HL-60 (cell line): ENCODE data around the gene ZNHIT6.

Source experiments
- DNase-seq, 2 experiments: peaks; one replicate each; pipeline ENCODE4 v3.0.0-alpha.2; 2010 to 2020; ENCODE audit warnings: low read depth in 1 of 2, low spot score in 1 of 2
- H3K27ac ChIP-seq: fragments of 250-450 bp; sonication (Bioruptor Pico); replicated peaks from 2 replicates; pipeline ENCODE4 v1.5.1; 2020; ENCODE audit warnings: mild to moderate bottlenecking, moderate library complexity
- H3K27me3 ChIP-seq: fragments of 250-450 bp; sonication (Bioruptor Pico); 2 replicates; pipeline ENCODE4 v1.5.1; 2021; ENCODE audit warnings: mild to moderate bottlenecking, moderate library complexity; ENCODE audit not compliant: insufficient read depth, poor library complexity, severe bottlenecking
- H3K4me3 ChIP-seq: replicated peaks from 2 replicates; pipeline ENCODE4 v1.5.1; 2011; ENCODE audit warnings: mild to moderate bottlenecking, control low read depth, low read length; ENCODE audit not compliant: insufficient read depth
- CTCF ChIP-seq: IDR thresholded peaks from one replicate; pipeline ENCODE4 v1.5.1; 2011; ENCODE audit warnings: low read length, control low read depth, inconsistent platforms; ENCODE audit not compliant: insufficient read depth
- GABPA ChIP-seq: IDR thresholded peaks from 2 replicates; pipeline ENCODE4 v1.6.1; 2012; ENCODE audit warnings: low read depth
- POLR2AphosphoS5 ChIP-seq: IDR thresholded peaks from 2 replicates; pipeline ENCODE4 v1.6.1; 2012; ENCODE audit warnings: low read depth
- REST ChIP-seq: IDR thresholded peaks from 2 replicates; pipeline ENCODE4 v1.6.1; 2012; ENCODE audit warnings: low read depth; ENCODE audit not compliant: insufficient replicate concordance
- SPI1 ChIP-seq: IDR thresholded peaks from 2 replicates; pipeline ENCODE4 v1.6.1; 2012; ENCODE audit warnings: low read depth, mild to moderate bottlenecking, borderline replicate concordance

The ZNHIT6 gene

GRCh38 chr1:85623061-85623471 is 85.2 kb downstream of the ZNHIT6 start:
- TF ChIP-seq CTCF (no peak), REST (no peak), SPI1 (no peak), GABPA (no peak), POLR2AphosphoS5 (no peak)
- no peak overlapping the region for H3K27ac ChIP-seq
- H3K27me3 ChIP-seq, result no peaks in the 10 kb centered on the region
- no peak overlapping the region for H3K4me3 ChIP-seq
- no peak for DNase-seq

- no peak for DNase-seq
- Histone ChIP-seq H3K27me3 (no peaks in the 10 kb centered on the region), H3K4me3 (no peak overlapping the region), H3K27ac (no peak overlapping the region)
- TF ChIP-seq REST (no peak), POLR2AphosphoS5 (no peak), SPI1 (no peak), GABPA (no peak), CTCF (no peak)
Measured at GRCh38 chr1:85621430-85621829, 86.8 kb downstream of the ZNHIT6 start.

GRCh38 chr1:85617633-85618100 is 90.6 kb downstream of the ZNHIT6 start:
- TF ChIP-seq CTCF (no peak), SPI1 (no peak)
- no peak for DNase-seq

GRCh38 chr1:85616736-85617135 is 91.5 kb downstream of the ZNHIT6 start:
- Histone ChIP-seq H3K27me3 (no peaks in the 10 kb centered on the region), H3K27ac (no peak overlapping the region), H3K4me3 (no peak overlapping the region)
- TF ChIP-seq POLR2AphosphoS5 (no peak), SPI1 (no peak), GABPA (no peak), REST (no peak), CTCF (no peak)
- no peak for DNase-seq

More at GRCh38 chr1:85617633-85618100, 90.6 kb downstream of the ZNHIT6 start:
- Histone ChIP-seq H3K4me3 (no peak overlapping the region), H3K27ac (no peak overlapping the region), H3K27me3 (no peaks in the 10 kb centered on the region)
